ENCODE results near the gene SRCAP.

The SRCAP gene

GRCh38 chr16:30667361-30667905 is 31.5 kb upstream of the SRCAP start:
- DNase-seq (ENCODE audit: low spot score in 2 of 2): no peak
- no peak overlapping the region for H3K4me3 Mint-ChIP-seq
- peaks cover 21% of the 10 kb centered on the region for H3K4me1 Mint-ChIP-seq
- H3K36me3 Mint-ChIP-seq (ENCODE audit: insufficient read depth): peaks cover 56% of the 10 kb centered on the region
- H3K27ac Mint-ChIP-seq (ENCODE audit: low read depth): peak overlapping the region; percentile 32
- no peaks in the 10 kb centered on the region for H3K9me3 Mint-ChIP-seq
- ATAC-seq (replicated peaks; ENCODE audit: extremely low read depth, poor library complexity, severe bottlenecking): no peak
- no peaks in the 10 kb centered on the region for H3K27me3 Mint-ChIP-seq

- Mint-ChIP-seq H3K36me3 (ENCODE audit: insufficient read depth) (peaks cover 46% of the 10 kb centered on the region), H3K4me1 (peaks cover 14% of the 10 kb centered on the region), H3K27ac (ENCODE audit: low read depth) (peak overlapping the region; percentile 32), H3K27me3 (no peaks in the 10 kb centered on the region), H3K4me3 (no peak overlapping the region), H3K9me3 (no peaks in the 10 kb centered on the region)
- ATAC-seq (replicated peaks; ENCODE audit: extremely low read depth, poor library complexity, severe bottlenecking) (no peak), DNase-seq (ENCODE audit: low spot score in 2 of 2) (no peak)
Measured at GRCh38 chr16:30668393-30668792, 30.6 kb upstream of the SRCAP start.

- Mint-ChIP-seq H3K9me3 (no peaks in the 10 kb centered on the region), H3K27me3 (no peaks in the 10 kb centered on the region), H3K36me3 (ENCODE audit: insufficient read depth) (peaks cover 39% of the 10 kb centered on the region), H3K4me1 (peaks cover 8% of the 10 kb centered on the region), H3K4me3 (no peak overlapping the region), H3K27ac (ENCODE audit: low read depth) (no peak overlapping the region)
- DNase-seq (ENCODE audit: low spot score in 2 of 2) (no peak), ATAC-seq (replicated peaks; ENCODE audit: extremely low read depth, poor library complexity, severe bottlenecking) (no peak)
Measured at GRCh38 chr16:30669026-30669902, 29.7 kb upstream of the SRCAP start.

DNA sequence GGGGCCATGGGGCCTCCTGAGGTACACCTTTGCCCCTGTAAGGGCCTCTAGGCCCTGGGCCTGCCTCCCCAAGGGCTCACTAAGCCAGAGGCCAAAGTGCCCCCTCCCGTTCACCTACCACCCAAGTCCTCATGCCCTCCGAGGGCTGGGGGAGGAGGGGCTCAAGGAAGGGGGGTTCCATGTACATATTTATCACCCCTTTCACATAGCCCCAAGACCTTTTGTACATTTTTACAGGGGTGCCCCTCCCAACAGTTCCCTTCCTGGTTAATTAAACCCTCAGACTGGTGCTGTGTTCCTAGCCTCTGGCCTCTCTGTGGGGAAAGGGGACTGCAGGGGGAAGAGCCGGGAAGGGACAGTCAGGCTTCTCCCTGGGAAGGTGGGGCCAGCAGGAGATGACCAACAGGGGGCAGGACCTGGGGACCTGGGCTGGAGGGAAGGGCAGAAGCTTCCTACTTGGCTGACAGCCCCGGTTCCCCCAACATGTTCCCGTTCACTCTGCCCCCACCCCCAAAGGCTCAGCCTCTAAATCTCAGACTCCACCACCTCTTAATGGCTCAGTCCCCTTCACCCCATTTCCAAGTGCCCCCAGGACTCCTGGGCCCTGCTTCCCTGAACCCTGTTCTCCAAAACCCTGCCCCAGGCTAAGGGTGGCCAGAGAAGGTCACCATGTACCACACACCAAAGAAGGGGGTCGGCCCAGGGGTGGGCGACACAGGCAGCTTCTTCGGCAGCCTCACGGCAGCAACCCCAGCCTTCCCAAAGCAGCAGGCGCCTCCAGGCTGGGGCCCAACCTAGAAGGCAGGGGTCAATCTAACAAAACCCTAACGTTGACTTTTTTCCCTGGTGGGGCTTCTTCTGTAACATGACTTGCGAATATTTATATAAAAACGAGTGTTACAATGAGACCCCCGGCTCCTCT is 28.8 kb upstream of the SRCAP start:
- H3K36me3 Mint-ChIP-seq (ENCODE audit: insufficient read depth): peaks cover 30% of the 10 kb centered on the region
- H3K27ac Mint-ChIP-seq (ENCODE audit: low read depth): peak overlapping the region; percentile 68

GRCh38 chr16:30675143-30675542 is 23.8 kb upstream of the SRCAP start:
- H3K4me1 Mint-ChIP-seq: no peaks in the 10 kb centered on the region
- no peak for DNase-seq (ENCODE audit: low spot score in 2 of 2)
- no peak overlapping the region for H3K4me3 Mint-ChIP-seq
- no peaks in the 10 kb centered on the region for H3K9me3 Mint-ChIP-seq
- H3K27ac Mint-ChIP-seq (ENCODE audit: low read depth): peak overlapping the region; percentile 9
- no peak for ATAC-seq (replicated peaks; ENCODE audit: extremely low read depth, poor library complexity, severe bottlenecking)
- H3K36me3 Mint-ChIP-seq (ENCODE audit: insufficient read depth): peaks cover 8% of the 10 kb centered on the region
- H3K27me3 Mint-ChIP-seq: no peaks in the 10 kb centered on the region

More for the DNA sequence above, 28.8 kb upstream of the SRCAP start:
- H3K4me1 Mint-ChIP-seq: peaks cover 8% of the 10 kb centered on the region
- ATAC-seq (replicated peaks; ENCODE audit: extremely low read depth, poor library complexity, severe bottlenecking) (peak; percentile 25), DNase-seq (ENCODE audit: low spot score in 2 of 2) (no peak)
- H3K9me3 Mint-ChIP-seq: no peaks in the 10 kb centered on the region
- no peaks in the 10 kb centered on the region for H3K27me3 Mint-ChIP-seq
- no peak overlapping the region for H3K4me3 Mint-ChIP-seq

- ATAC-seq (replicated peaks; ENCODE audit: extremely low read depth, poor library complexity, severe bottlenecking) (no peak), DNase-seq (ENCODE audit: low spot score in 2 of 2) (no peak)
- H3K27ac Mint-ChIP-seq (ENCODE audit: low read depth): no peak overlapping the region
- H3K27me3 Mint-ChIP-seq: no peaks in the 10 kb centered on the region
- H3K4me3 Mint-ChIP-seq: no peak overlapping the region
- H3K4me1 Mint-ChIP-seq: no peaks in the 10 kb centered on the region
- H3K36me3 Mint-ChIP-seq (ENCODE audit: insufficient read depth): peaks cover 2% of the 10 kb centered on the region
- H3K9me3 Mint-ChIP-seq: no peaks in the 10 kb centered on the region
Measured at GRCh38 chr16:30677931-30678585, 20.9 kb upstream of the SRCAP start.

- DNase-seq (ENCODE audit: low spot score in 2 of 2) (no peak), ATAC-seq (replicated peaks; ENCODE audit: extremely low read depth, poor library complexity, severe bottlenecking) (no peak)
- Mint-ChIP-seq H3K36me3 (ENCODE audit: insufficient read depth) (peaks cover 2% of the 10 kb centered on the region), H3K9me3 (no peaks in the 10 kb centered on the region), H3K4me3 (no peak overlapping the region), H3K27ac (ENCODE audit: low read depth) (no peak overlapping the region), H3K27me3 (no peaks in the 10 kb centered on the region), H3K4me1 (no peaks in the 10 kb centered on the region)
Measured at GRCh38 chr16:30678586-30678970, 20.4 kb upstream of the SRCAP start.

DNA sequence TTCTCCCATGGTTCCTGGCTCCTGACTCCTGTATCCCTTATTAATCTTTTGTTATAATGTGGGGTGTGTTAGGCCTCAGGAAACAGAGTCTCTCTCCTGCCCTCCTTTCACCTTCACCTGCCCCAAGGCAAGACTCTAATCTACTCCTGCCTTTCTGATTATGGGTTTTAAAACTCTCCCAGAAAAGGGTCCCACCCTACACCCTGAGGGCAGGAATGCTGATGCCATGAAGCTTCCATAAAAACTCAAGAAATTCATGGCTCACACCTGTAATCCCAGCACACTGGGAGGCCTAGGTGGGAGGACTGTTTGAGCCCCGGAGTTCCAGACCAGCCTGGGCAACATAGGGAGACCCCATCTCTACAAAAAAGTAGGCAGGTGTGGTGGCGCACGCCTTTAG is 18.6 kb upstream of the SRCAP start:
- Mint-ChIP-seq H3K4me3 (no peak overlapping the region), H3K27me3 (no peaks in the 10 kb centered on the region), H3K36me3 (ENCODE audit: insufficient read depth) (peaks cover 2% of the 10 kb centered on the region), H3K9me3 (no peaks in the 10 kb centered on the region), H3K4me1 (no peaks in the 10 kb centered on the region), H3K27ac (ENCODE audit: low read depth) (no peak overlapping the region)
- ATAC-seq (replicated peaks; ENCODE audit: extremely low read depth, poor library complexity, severe bottlenecking) (no peak), DNase-seq (ENCODE audit: low spot score in 2 of 2) (no peak)

DNA sequence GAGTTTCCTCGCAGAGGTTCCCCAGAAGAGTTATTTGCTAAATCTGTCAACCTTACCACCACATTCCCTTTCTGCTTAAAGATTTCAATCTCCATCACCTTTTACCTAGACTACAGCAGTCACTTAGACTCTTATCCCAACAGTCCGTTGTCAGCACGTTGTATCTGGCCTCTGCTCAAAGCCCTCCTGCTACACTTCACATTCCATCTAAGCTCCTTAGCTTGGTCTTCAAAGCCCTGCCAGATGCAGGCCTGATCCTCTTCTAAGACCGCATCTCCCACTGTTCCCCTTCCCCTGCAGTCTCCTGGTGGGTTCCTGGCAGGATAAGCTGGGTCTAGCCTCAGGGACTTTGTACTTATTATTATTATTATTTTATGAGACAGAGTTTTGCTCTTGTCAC is 10.3 kb upstream of the SRCAP start:
- Mint-ChIP-seq H3K27ac (ENCODE audit: low read depth) (no peak overlapping the region), H3K27me3 (no peaks in the 10 kb centered on the region), H3K9me3 (no peaks in the 10 kb centered on the region), H3K36me3 (ENCODE audit: insufficient read depth) (no peaks in the 10 kb centered on the region), H3K4me1 (peaks cover 8% of the 10 kb centered on the region), H3K4me3 (no peak overlapping the region)
- ATAC-seq (replicated peaks; ENCODE audit: extremely low read depth, poor library complexity, severe bottlenecking) (no peak), DNase-seq (ENCODE audit: low spot score in 2 of 2) (no peak)

- ATAC-seq (replicated peaks; ENCODE audit: extremely low read depth, poor library complexity, severe bottlenecking) (no peak), DNase-seq (ENCODE audit: low spot score in 2 of 2) (no peak)
- Mint-ChIP-seq H3K27me3 (no peaks in the 10 kb centered on the region), H3K9me3 (no peaks in the 10 kb centered on the region), H3K4me1 (peaks cover 11% of the 10 kb centered on the region), H3K4me3 (no peak overlapping the region), H3K36me3 (ENCODE audit: insufficient read depth) (peaks cover 2% of the 10 kb centered on the region), H3K27ac (ENCODE audit: low read depth) (no peak overlapping the region)
Measured at GRCh38 chr16:30691907-30692306, 7.1 kb upstream of the SRCAP start.

- ATAC-seq (replicated peaks; ENCODE audit: extremely low read depth, poor library complexity, severe bottlenecking) (no peak), DNase-seq (ENCODE audit: low spot score in 2 of 2) (no peak)
- Mint-ChIP-seq H3K27me3 (no peaks in the 10 kb centered on the region), H3K36me3 (ENCODE audit: insufficient read depth) (peaks cover 2% of the 10 kb centered on the region), H3K4me1 (peaks cover 15% of the 10 kb centered on the region), H3K9me3 (no peaks in the 10 kb centered on the region), H3K4me3 (no peak overlapping the region), H3K27ac (ENCODE audit: low read depth) (no peak overlapping the region)
Measured at GRCh38 chr16:30692396-30693064, 6.4 kb upstream of the SRCAP start.
